Measurements from ENCODE around the gene MAGI2.
"Not testable (repeated sequence)": the region's sequence is repeated elsewhere in the genome, so short reads cannot be mapped to it uniquely, and the experiment has no call there.

MAGI2 gene

DNA sequence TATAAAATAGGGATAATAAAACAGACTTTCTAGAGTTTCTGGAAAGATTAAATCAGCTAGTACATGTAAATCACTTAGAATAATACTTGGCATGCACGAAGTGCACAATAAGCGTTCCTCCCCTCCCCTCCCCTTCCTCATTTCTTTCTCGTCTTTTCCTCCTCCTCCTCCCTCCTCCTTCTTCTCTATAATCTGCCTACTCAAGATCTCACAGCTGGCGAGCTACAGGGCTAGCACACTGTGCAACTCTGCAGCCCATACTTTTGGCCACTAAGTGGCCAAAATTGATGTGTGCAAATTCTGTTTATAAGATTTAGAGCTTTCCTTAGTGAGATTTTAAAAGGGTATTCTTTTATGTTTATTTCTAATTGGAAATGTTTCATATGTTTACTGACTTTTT is 1089.6 kb downstream of the MAGI2 start:
- no peak for DNase-seq (ENCODE audit: low read depth, low spot score)

DNA sequence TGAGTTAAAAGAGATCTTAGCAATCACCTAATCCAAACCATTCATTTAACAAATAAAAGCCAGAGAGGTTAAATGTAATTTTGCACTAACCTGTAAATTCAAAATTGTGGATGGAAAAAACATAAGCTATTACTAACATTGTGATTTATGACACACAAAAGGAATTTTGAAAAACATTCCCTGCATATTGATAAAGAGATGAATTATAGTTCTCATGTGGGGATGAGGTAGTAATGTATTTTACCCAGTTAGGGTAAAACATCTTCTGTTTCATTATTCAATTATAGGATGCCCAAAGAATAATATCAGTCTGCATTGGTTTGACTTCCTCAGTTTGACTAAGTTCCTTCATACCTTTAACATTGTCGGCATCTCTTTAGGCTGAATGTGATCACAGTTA is 1093.6 kb downstream of the MAGI2 start:
- DNase-seq (ENCODE audit: low read depth, low spot score) = no peak

DNA sequence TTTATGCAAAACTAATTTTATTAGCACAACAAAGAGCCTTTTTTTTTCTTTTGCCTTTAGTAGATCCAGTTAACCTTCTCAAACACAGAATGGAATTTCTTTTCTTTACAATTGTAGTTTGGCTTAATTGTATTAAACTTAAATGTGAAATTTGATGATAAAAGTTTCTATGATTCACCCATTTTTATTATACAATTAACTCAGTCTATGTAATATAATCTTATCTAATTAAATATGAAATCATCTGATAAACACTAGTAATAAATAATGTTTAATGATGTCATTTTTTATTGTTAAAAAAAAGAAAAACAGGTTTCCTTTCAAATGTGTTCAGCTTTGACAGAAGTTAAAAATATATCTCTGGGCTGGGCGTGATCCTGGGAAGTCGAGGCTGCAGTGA is 1095.8 kb downstream of the MAGI2 start:
- no peak for DNase-seq (ENCODE audit: low read depth, low spot score)

DNA sequence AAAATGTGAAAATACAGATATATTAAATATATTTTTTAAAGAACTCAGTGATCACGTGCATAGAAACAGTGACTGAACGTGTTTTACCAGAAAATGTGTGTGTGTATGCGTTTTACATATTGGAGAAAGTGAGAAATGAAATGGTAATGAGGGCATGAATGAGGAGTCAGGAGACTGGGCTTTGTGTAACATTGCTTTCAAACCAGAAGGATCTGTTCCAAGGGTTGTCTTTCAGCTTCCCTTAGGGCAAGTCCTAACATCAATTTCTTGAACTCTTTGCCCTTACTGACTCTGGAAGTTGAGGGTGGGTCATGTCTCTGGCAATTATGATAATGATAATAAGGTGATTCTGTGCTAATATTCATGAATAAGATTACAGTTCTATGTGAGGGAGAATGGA is 1097.6 kb downstream of the MAGI2 start:
- no peak for DNase-seq (ENCODE audit: low read depth, low spot score)

DNA sequence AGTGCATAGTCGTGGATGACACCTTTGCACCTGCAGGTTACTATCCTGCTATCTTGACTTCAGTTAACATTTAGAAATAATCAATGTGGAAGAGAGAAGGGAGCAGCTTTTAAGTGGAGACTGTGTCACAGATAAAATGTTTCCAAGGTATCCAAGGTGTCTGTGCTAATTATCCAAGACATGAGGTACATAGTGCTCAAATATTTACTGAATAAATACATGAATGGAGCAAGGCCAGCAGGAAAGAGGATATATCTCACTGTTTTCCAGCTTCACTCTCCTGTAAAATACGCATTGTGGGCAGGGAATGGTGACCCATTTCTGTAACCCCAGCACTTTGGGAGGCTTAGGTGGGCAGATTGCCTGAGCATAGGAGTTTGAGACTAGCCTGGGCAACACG is 1102.5 kb downstream of the MAGI2 start:
- DNase-seq (ENCODE audit: low read depth, low spot score) = no peak

DNA sequence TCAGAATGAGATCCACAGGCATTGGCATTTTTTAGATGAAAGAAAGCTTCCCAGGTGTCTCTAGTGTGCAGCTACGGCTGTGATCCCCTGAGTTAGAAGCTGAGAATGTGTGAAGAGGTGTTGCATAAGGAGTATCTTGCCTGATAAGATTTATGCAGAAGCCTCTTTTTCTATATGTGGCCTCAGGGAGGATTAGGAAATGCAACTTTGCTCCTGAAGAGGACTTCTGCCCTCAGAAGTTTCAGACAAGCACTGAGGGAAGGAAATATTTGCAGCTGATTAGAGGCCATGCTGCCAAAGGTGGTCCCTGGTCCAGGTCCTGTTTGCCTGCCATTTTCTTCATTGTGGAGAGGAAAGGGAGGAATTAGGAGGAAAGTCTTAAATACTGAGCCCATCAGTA is 1103.1 kb downstream of the MAGI2 start:
- no peak for DNase-seq (ENCODE audit: low read depth, low spot score)

DNA sequence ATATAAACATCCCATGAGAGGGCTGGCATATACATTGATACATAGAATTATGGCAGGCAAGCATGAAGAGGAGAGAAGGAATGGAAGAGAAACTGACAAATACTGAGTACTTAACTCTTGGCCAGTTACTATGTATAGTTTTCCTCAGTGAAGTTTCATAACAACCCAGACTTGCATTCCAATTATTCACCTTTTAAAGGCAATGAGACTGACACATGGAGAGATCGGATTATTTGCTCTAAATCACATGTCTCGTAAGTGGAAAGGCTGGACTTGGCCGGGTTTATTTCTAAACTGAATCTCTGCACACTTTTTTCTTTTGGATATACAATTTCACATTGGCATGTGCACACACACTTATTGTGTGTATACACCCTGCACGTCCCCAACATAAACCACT is 1106.6 kb downstream of the MAGI2 start:
- no peak for DNase-seq (ENCODE audit: low read depth, low spot score)

DNA sequence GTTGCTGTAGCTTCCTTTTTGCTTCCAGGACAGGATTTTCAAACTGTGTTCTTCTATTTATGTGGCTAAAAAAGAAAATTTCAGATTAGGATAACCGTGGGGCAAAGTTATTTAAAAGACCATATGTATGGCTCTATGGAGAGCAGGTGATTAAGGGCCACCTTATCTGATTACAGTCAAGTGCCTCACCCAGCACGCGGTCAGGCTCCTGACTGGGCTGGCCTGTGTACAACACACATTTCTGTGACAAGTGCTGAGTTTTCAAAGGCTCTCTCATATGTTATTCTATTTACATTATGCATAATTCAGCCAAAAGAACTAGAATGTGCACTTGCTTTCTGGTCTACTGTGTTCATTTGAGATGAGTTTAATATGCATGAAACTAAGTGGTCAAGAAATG is 1107.5 kb downstream of the MAGI2 start:
- DNase-seq (ENCODE audit: low read depth, low spot score) = no peak

DNA sequence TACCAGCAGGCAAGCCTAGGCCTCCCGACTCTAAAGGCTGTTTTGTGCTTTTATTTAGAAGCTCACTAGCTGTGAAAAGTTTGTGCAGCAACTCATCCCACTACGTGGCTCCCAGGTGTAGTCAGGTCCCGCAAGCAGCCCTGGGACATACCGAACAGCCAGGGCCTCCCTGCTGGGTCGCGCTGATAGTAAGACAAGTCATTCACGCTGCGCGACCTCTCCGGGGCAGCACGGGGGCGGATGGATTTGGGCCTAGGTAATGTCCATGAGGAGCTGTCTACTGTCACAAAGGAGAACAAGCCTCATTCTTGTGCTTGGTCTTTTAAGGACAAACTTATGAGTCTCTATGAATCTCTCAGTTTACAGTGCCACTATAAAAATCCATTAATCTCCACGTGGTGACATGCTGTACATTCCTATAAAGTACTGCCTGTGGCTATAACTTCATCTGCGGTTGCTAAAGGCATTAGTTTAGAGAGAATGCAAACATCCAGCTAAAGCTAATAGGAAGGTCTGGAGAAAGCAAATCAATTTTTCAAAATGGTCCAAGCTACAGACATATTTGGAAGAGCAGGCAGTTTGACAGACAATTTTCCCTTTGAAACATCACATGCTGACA is 1108.1 kb downstream of the MAGI2 start:
- DNase-seq (ENCODE audit: low read depth, low spot score) = no peak

DNA sequence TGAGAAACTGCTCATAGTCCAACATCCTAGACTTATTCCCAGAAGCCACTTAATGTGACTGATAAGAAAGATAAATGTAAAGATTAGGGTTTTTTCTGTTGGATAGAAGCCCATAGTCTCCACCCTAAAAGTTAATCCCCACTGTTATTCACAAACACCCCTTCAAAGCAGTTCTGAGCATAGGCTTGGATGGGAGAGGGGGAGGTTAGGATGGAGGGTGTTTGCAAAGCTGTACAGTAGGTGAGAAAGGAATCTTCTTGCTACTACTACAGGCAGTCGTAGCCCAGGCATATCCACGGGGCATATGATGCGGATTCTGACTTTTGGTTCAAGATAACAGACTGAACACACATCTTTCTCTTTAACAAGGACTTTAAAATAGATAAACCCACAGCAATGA is 1119.0 kb downstream of the MAGI2 start:
- DNase-seq (ENCODE audit: low read depth, low spot score) = no peak

DNA sequence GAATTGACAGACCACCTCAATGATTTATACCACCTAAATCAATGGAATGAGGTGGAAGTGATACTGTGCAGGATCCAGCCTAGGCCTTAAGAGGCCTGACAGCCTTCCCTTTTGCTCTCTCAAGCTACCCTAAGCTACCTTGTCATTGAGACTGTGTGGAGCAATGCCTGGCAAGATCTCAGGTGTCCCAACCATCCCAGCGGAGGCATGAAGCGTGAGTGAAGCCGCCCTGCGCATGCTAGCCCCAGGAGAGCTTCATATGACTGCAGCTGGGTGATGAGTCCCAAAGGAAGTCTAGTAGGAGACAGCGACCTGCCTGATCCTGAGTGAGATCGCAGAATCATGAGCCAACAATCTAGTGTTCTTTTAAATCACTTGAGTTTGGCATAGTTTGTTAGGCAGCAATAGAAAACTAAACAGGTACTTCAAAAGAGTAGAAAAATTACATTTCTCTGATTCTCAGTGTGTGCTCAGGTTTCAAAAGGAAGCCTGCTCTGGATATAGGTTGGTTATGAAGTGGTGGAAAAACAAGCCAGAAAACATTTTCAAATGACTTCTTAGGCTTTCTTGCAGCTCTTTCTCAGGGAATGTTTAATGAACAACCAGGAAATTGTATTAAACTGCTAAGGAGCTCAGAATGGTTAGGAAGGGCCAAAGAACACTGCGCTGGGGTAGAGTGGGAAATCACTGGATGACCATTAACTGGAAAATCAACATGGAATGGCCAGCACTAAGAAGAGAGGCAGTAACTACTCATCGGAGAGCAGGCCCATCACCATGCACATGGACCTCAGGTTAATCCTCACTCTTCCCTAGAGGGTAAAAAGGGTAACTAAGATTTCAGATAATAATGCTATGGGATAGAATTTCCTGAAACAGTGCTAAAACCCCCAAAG is 1119.7 kb downstream of the MAGI2 start:
- DNase-seq (ENCODE audit: low read depth, low spot score) = no peak

DNA sequence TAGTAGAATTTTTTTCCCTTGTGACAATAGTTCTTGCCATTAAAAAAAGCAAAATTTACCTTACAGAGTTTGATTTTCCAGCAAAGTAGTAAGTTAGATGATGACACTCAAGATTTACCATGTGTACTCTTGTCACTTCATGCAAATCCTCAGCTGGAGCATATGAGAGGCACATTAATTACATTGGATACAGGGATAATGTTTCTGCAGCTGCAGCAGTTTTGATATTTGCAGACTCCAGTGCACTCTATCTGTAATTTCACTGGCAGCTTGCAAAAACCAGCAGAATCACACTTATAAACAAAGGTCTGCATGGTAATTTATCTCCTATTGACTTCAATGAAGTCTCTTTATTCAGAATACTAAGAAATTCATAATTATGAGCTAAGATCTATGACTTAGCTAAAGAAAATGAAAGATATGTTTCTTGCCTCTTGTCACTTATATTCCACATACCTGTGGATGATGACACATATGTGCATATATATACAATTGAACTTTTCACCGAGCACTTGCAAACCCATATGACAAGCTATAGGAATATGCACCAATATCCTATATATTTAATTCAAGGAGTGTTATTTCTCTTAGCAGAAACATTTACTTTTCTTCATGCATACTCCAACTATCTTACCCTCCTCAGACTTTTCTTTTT is 1124.3 kb downstream of the MAGI2 start:
- DNase-seq (ENCODE audit: low read depth, low spot score) = no peak

DNA sequence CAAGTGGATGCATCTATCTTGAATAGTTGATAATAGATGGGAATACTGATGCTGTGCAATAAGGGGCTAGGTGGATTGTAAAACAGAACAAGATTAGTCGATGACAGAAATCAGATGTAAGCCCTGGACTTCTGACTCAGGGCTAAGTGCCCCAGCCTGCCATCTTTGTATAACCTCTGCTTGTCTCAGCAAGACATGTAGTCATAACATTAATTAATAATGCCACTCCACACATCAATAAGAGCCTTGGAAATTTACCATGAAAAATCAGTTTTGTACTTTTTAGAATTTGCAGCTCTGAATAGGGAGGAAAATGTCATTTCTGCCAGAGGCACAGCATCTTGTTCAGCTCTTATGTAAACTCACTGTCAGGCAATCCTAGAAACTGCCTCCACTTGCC is 1125.7 kb downstream of the MAGI2 start:
- no peak for DNase-seq (ENCODE audit: low read depth, low spot score)

DNA sequence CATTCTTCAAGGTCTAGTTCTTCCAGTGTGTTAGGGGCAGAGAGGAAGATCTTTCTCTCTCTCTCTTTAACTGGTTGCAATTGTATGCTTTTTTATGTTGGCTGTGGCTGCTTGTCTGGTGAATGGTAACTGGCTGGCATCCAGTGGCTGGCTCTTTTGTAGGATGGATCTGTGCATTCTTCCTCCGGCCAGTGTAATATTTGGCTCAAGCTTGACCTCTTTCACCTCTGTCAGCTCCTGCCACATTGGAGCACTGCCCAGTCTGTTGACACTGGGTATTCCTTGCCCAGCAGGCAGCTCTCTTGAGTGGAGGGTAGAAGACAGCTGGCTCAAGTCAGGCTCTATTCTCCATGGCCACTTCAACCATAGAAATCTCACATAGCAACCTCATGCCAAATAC is 1126.6 kb downstream of the MAGI2 start:
- DNase-seq (ENCODE audit: low read depth, low spot score) = peak; percentile 70

DNA sequence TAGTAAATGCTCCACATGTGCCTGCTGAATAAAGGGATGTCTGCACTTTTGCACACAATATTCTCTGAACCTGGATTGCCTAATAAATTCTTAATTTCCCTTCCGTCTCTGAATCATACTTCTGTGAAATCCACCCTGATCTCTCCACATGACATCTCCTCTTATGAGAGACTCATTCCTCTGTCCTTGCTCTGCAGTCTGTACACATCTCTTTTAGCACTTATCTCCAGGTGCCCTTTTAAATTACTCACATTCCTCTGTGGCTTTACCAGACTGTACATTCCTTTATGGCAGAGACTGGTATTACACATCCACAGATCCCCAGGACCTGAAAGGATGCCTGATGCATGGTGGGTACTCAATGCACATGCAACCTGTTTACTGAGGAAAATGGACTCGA is 1127.3 kb downstream of the MAGI2 start:
- DNase-seq (ENCODE audit: low read depth, low spot score) = peak; percentile 64

DNA sequence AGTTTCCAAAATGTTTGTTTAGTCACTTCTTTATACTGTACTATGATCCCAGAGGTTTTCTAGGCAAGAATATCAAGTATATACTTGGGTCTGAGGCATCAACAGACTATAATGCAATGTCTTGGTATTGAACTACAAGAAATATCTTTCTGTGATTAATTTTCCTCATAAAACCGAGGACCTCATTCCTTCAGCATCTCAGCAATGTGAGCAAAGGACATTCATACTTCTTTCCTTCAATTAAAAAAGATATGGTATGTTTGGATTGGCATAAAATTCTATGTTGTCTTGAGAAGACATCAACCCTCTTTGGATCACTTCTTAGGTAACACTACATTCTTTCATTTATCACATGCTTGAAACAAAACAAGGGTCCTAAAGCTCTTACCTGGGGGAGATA is 1130.3 kb downstream of the MAGI2 start:
- peak; percentile 4 for DNase-seq (ENCODE audit: low read depth, low spot score)

DNA sequence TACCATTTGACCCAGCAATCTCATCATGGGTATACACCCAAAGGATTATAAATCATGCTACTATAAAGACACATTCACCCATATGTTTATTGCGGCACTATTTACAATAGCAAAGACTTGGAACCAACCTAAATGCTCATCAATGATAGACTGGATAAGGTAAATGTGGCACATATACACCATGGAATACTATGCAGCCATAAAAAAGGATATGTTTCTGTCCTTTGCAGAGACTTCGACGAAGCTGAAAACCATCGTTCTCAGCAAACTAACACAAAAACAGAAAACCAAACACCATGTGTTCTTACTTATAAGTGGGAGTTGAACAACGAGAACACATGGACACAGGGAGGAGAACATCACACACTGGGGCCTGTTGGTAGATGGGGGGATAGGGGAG is 1131.2 kb downstream of the MAGI2 start:
- DNase-seq (ENCODE audit: low read depth, low spot score) = not testable (repeated sequence)

DNA sequence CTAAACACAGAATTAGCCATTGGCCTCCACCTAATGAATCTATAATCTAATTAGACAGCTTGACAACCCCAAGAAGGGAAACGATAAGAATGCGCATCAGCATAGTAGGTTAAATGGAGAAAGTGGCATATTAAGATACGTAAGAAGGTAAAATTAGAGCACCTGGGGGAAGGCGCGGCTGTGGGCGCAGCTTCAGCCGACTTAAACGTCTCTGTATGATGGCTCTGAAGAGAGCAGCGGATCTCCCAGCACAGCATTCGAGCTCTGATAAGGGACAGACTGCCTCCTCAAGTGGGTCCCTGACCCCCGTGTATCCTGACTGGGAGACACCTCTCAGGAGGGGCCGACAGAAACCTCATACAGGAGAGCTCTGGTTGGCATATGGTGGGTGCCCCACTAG is 1136.1 kb downstream of the MAGI2 start:
- no peak for DNase-seq (ENCODE audit: low read depth, low spot score)

DNA sequence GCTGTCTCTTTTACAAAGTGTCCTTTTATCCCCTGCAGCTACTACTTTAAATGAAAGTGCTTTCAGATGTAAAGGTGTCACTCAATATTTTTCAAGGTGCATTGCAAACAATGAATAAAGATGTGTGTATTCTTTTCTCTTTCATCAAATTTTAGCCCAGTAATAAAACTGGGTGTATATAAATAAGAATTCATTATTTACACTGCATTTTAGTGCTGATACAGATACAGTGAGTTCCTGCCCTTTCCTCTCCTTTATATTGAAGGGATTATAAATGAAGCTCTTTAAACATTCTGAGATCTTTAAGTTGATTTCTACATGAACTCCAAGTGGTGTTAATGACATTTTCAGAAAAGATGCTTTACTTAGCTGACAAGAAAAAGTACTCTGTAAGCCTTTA is 1137.4 kb downstream of the MAGI2 start:
- no peak for DNase-seq (ENCODE audit: low read depth, low spot score)

DNA sequence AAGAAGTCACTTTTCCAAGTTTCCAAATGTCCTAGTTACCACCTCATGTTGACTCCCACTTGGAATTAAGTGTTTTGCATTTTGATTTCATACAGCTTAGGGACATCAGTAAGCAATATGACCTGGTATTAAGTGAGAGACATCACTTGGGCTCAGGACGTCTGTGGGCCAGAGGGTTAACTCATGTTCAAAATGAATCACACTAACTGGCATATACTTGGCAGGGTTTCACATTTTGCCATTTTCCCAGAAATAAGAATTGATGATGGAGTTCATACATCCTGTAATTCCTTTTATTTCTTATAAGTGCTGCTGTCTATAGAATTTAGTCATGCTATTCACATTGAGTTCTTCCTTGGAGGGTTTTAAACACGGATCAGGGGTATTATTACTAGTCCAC is 1138.3 kb downstream of the MAGI2 start:
- no peak for DNase-seq (ENCODE audit: low read depth, low spot score)

DNA sequence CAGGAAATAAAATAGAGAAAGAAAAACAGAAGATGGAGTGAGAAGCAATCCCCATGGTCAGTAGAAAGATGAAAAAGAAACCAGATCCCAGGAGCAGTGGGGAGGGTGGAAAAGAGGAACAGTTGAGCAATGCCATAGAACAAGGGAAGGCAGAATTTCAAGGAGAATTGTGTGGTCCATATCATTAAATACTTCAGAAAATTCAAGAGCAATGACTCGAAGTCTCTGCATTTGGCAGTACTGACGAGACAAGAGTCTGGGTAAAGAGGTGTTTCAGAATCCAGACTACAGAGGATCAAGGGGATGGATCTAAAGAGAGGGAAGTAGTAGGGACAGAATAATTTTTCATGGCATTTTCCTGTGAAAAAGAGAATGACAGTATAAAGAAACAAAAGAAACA is 1142.3 kb downstream of the MAGI2 start:
- peak; percentile 22 for DNase-seq (ENCODE audit: low read depth, low spot score)

DNA sequence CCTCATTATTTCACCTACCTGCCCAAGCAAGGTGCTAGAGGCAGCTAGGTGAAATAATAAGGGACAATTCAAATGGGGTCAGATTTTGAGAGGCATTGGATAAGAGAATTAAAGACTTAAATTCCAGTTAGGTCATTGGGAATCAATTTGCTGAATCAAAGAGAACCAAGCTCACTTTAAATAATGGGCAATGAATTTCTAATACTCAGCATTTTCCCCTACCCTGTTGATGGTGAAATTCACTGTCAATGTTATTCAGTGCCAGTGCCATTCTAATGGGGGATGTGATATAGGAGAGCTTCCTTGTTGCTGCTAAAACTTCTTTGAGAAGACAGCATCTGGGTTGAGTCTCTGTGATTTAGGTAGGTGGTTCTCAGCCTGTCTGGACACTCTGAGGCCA is 1145.6 kb downstream of the MAGI2 start:
- DNase-seq (ENCODE audit: low read depth, low spot score) = no peak

DNA sequence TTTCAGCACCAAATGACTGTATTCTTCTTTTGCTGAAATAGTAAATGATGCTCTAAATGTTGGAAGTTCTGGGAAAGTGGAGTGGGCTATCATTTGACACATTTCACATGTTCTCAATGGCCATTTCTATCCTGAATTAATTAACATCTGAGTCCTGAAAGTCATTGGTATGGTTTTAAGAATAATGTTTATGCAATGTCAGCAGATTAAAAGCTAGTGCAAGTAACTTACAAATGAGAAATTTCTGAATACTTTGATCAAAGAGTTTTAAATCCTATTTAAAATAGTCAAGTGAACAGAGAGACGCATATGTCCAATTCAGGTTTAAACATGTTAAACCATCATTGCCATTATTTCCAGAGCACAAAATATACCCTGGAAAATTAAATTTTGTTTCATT is 1146.8 kb downstream of the MAGI2 start:
- no peak for DNase-seq (ENCODE audit: low read depth, low spot score)
